GM12872 (cell line): Measurements from ENCODE around the gene TBX18.

Experiments used
- TF ChIP-seq, protein P1 (sequence below): IDR thresholded peaks from 3 replicates; pipeline ENCODE4 v1.5.1; 2011; ENCODE audit warnings: low read depth, mild to moderate bottlenecking, low read length, moderate library complexity; ENCODE audit not compliant: insufficient read depth

Gene TBX18

DNA sequence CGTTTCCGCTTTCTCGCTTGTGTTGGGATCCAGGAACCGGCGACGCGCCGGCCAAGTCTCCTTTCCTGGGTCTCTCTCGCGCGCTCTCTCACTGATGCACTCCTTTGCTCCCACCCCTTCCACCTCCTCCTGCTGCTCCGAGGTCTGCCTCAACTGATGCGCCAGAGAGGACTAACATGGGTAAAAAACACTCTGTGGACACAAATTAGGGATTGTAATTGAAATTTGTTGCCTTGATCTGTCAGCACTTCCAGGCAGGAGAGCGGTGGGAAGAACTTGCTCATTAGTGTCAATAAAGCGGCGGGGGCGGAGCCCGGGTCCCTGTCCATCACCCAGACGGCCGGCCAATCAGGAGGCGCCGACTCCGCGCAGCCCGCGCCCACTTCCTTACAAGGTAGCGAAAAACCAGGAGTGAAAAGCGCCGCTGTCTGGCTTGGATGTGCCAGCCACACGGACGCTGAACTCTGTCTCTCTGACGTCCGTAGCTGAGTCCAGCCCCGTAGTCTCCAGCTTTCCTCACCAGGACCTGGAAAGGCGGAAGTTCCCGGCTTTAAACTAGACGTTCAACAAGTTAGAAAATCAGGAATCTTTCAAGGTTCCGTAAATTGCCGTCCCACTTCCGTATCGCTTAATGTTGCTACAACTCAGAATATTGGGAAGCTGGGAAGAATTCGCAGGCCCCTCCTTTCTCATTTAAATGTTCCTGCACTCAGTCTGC is at the start of gene TBX18:
Gene TBX18 (minus strand): TSS at position 267 of the 718 bp plus-strand sequence. CDS start 417 bp downstream, outside the sequence.
- TF ChIP-seq, protein P1, sequence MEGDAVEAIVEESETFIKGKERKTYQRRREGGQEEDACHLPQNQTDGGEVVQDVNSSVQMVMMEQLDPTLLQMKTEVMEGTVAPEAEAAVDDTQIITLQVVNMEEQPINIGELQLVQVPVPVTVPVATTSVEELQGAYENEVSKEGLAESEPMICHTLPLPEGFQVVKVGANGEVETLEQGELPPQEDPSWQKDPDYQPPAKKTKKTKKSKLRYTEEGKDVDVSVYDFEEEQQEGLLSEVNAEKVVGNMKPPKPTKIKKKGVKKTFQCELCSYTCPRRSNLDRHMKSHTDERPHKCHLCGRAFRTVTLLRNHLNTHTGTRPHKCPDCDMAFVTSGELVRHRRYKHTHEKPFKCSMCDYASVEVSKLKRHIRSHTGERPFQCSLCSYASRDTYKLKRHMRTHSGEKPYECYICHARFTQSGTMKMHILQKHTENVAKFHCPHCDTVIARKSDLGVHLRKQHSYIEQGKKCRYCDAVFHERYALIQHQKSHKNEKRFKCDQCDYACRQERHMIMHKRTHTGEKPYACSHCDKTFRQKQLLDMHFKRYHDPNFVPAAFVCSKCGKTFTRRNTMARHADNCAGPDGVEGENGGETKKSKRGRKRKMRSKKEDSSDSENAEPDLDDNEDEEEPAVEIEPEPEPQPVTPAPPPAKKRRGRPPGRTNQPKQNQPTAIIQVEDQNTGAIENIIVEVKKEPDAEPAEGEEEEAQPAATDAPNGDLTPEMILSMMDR: no peak

DNA sequence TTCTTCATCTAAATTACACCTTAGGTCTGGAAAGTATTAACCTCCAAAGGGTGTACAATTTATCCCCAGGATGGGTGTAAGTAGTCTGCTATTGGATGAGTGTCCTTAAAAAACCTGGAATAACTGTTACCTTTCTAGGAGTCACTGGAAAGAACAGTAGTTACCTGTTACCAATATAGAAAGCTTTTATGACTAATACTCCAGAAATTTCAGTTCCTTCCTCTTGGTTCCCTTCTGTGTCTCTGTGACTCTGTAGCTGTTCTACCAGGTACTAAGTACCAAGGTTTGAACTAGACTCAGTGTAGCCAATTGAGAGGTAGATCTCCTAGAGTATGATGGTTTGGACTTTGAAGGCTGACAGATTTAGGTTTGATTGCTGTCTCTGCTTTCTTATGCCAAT is 47.0 kb upstream of the TBX18 start:
- TF ChIP-seq, protein P1: no peak

DNA sequence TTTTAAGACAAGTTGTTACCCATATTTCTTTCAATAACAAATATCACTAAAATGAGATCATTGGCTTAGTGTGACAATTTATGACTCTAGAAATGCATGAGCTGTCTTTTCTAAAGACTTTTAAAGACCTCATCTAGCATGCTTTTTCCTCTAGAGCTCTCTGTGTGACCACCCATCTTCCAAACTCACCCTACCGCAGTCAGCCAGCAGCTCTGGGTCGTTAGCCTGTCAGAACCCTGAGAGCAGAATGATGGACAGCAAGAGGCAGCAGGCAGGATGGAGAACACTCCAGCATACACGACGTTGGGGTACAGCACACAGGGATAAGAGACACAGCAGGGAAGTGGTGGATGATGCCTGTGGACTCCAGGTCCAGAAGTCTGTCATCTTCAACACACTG is 45.1 kb upstream of the TBX18 start:
- TF ChIP-seq, protein P1: no peak

DNA sequence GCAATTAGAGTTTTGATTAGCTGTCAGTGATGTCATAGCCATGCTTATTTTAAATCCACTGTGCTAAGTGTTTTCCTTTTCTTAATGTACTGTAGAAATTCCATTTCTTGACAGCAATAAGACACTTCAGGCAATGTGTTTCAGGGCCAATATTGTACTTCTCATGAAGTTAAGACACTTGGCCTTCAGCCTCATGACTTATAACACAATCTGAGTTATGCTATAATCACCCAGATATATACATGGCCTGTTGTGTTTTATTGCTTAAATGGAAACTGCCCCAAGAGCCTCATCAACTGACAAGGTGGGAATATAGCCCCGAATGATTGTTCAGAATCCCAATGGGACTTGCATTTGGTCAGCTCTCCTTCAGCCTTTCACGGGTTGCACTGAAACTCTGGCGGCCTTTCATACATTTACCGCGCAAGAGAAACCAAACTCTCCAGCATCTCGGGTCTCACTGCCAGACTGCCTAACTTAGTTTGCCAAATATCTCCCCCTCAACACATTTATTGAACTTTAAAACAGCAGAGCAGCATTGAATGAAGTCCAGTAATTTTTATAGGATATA is 44.2 kb upstream of the TBX18 start:
- TF ChIP-seq, protein P1: no peak

DNA sequence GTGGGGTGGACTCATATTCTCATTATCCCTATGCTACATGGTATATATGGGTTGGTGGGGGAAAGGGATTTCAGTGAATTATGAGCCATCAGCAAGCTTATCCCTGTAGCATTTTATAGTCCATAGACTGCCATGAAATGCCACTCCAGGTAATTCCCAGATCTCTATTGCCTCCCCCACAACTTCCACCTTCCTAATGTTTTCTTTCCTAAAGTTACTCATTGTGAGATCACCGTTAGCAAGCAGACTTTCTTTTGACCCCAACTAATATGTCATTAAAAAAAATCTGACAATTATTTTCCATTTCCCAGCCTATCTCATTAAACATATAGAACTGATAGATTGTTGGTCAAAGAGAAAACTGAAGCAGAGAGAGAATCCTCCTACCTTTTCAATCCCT is 40.7 kb upstream of the TBX18 start:
- TF ChIP-seq, protein P1: no peak

DNA sequence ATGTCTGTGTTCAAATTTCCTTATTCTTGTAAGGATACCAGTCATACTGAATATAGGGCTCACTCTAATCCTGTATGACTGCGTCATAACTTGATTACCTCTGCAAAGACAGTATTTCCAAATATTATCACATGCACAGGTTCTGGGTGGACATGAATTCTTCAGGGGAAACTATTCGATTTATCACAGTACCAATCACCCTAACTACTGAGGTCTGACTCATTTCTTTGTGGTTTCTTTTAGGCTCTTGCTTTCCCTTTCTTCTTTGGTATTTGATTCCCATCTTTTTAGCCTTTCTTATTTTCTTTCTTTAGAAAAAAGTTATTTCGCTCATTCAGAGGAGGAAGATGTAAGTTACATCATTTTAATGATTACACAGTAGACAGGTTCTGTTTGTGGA is 40.3 kb upstream of the TBX18 start:
- TF ChIP-seq, protein P1: no peak

DNA sequence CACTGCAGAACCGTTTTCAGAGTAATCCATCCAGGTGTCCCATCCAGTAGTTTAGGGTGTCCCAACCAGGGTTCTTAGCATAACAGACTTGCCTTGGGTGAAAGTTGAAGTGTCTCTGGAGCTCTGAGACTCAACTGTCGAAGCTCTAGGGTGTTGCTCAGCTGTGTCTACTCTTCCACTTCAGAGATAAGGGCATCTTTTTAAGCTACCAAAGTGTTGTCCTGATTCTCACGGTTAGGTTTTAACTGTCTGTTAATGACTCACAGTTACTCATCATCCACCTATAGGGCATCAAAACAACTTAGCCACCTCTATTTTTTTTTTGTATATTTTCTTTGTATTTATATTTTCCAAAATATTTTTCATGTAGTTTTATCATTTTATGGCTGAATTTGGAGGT is 36.9 kb upstream of the TBX18 start:
- TF ChIP-seq, protein P1: no peak
